Spleen (tissue), 7 donors: Measurements from ENCODE around the gene MAG.

Experiments
- POLR2AphosphoS5 ChIP-seq, 3 donors: sonication (generic); formaldehyde crosslinking; IDR thresholded peaks; one replicate each; pipeline ENCODE4 v1.5.1; 2017; ENCODE audit warnings: antibody characterized with exemption in 3 of 3
- TF ChIP-seq, protein P1 (sequence below), 11 experiments: fragments of 200-600 bp in 7 of 11; fragments of 450-650 bp in 4 of 11; sonication (generic) in 4 of 11; IDR thresholded peaks in 8 of 11; conservative IDR thresholded peaks in 3 of 11; 1 replicate in 7 of 11; 2 replicates in 4 of 11; pipeline versions ENCODE4 v1.4.0 to v1.8.0; 2016 to 2021; ENCODE audit warnings: antibody characterized with exemption in 11 of 11, inconsistent platforms in 4 of 11, mild to moderate bottlenecking in 1 of 11
- donor health status: DM: no; HTN: no; CAD: no; lungs with moderate emphysema.
- donor health status: DM: no; HTN: no; CAD: no.
- donor health status: DM: no; HTN: no; CAD: no.

DNA sequence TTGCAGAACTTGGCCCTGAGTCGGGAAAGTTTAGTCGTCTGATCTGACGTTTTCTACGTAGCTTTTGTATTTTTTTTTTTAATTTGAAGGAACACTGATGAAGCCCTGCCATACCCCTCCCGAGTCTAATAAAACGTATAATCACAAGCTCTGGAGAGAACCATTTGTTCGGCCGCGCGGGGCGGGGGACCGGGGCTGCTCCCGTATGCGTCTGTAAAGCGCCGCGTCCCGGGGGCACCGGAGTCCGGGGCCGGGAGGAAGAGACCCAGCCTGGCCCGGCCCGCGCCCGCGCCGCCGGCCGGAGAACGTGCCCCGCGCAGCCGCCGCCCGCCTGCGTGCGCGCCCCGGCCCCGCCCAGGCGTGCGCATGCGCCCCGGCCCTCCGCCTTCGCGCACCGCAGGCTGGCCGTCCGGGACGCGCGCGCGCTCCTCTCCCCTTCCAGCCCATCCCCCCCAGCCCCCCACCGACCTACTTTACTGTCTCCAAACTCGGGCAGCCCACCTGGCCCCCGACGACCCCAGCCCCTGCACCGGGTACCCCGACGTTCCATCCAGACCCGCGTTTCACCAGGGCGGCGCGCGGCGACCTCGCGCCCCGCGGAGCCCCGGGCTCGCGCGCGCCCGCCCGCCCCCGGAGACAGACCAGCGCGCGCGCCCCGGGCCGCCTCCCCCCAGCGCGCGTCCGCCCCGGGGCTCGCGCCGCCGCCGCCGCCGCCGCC is 24.0 kb upstream of the MAG start:
- TF ChIP-seq, protein P1, sequence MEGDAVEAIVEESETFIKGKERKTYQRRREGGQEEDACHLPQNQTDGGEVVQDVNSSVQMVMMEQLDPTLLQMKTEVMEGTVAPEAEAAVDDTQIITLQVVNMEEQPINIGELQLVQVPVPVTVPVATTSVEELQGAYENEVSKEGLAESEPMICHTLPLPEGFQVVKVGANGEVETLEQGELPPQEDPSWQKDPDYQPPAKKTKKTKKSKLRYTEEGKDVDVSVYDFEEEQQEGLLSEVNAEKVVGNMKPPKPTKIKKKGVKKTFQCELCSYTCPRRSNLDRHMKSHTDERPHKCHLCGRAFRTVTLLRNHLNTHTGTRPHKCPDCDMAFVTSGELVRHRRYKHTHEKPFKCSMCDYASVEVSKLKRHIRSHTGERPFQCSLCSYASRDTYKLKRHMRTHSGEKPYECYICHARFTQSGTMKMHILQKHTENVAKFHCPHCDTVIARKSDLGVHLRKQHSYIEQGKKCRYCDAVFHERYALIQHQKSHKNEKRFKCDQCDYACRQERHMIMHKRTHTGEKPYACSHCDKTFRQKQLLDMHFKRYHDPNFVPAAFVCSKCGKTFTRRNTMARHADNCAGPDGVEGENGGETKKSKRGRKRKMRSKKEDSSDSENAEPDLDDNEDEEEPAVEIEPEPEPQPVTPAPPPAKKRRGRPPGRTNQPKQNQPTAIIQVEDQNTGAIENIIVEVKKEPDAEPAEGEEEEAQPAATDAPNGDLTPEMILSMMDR (IDR thresholded peaks at IDR 0.05 in 8 of 11, conservative IDR thresholded peaks at IDR 0.05 in 3 of 11) = no peak
- TF ChIP-seq POLR2AphosphoS5 (IDR thresholded peaks at IDR 0.05) = peak; percentile 81 to 87 (median 84)
